Left lung (tissue), 10 donors: Measurements from ENCODE around the gene KCTD17. TPM values are rescaled to one million over a fixed set of nuclear protein-coding genes. Genes with fewer than 3 reads are reported as not detected.

Experiments used
- ATAC-seq: fragments of 200-7000 bp; cut with Tn5 transposase; one replicate; pipeline ENCODE4 v1.9.1; 2020; ENCODE audit warnings: moderate library complexity
- DNase-seq, 4 donors: peaks; one replicate each; pipeline ENCODE4 v3.0.0-alpha.2; 2013 to 2020
- H3K27ac ChIP-seq, 2 donors: fragments of 200-600 bp; sonication (generic) in 1 of 2; one replicate each; pipeline versions ENCODE4 v1.5.0 to v1.8.0; 2020 to 2021
- H3K27me3 ChIP-seq, 2 donors: fragments of 200-600 bp; sonication (generic) in 1 of 2; one replicate each; pipeline versions ENCODE4 v1.5.0 to v1.8.0; 2020 to 2021
- H3K36me3 ChIP-seq, 2 donors: fragments of 200-600 bp; sonication (generic) in 1 of 2; one replicate each; pipeline versions ENCODE4 v1.5.0 to v1.8.0; 2020 to 2021
- H3K4me1 ChIP-seq, 2 donors: fragments of 200-600 bp; one replicate each; pipeline ENCODE4 v1.8.0; 2021
- H3K4me3 ChIP-seq, 2 donors: fragments of 200-600 bp; sonication (generic) in 1 of 2; one replicate each; pipeline versions ENCODE4 v1.5.0 to v1.8.0; 2020 to 2021; ENCODE audit warnings: mild to moderate bottlenecking in 1 of 2
- H3K9me3 ChIP-seq, 2 donors: fragments of 200-600 bp; sonication (generic) in 1 of 2; one replicate each; pipeline versions ENCODE4 v1.5.0 to v1.8.0; 2020 to 2021
- intact Hi-C, 2 donors: fragments of 100-400 bp; cut with DNase I; formaldehyde crosslinking; loops; one replicate each; pipeline versions ENCODE4 v1.11.2 to v1.14.2; 2022
- polyA plus RNA-seq, 6 donors: library from polyadenylated mRNA; unstranded; fragments of 120-200 nt; gene quantifications; one replicate each; pipeline ENCODE4 v1.2.1, GENCODE V29; 2013; ENCODE audit not compliant: insufficient read length in 6 of 6
- total RNA-seq, 2 donors: library from RNA; stranded (reverse); fragmentation: NEBNext Ultra II Directional; extraction: Animal tissue kit (Norgen Biotek cat#: 25700); gene quantifications; one replicate each; pipeline ENCODE4 v1.2.1, GENCODE V29; 2021
- TF ChIP-seq, protein P1 (sequence below), 2 donors: fragments of 200-600 bp; sonication (generic) in 1 of 2; IDR thresholded peaks; one replicate each; pipeline versions ENCODE4 v1.5.0 to v1.8.0; 2021; ENCODE audit warnings: antibody characterized with exemption in 2 of 2
- donor health status: DM: no; HTN: yes; CAD: no.
- donor health status: DM: no; HTN: no; CAD: no.

Gene KCTD17
- total and polyA plus RNA-seq, 8 donors = 20.5 to 34.2 (median 25.6) TPM

DNA sequence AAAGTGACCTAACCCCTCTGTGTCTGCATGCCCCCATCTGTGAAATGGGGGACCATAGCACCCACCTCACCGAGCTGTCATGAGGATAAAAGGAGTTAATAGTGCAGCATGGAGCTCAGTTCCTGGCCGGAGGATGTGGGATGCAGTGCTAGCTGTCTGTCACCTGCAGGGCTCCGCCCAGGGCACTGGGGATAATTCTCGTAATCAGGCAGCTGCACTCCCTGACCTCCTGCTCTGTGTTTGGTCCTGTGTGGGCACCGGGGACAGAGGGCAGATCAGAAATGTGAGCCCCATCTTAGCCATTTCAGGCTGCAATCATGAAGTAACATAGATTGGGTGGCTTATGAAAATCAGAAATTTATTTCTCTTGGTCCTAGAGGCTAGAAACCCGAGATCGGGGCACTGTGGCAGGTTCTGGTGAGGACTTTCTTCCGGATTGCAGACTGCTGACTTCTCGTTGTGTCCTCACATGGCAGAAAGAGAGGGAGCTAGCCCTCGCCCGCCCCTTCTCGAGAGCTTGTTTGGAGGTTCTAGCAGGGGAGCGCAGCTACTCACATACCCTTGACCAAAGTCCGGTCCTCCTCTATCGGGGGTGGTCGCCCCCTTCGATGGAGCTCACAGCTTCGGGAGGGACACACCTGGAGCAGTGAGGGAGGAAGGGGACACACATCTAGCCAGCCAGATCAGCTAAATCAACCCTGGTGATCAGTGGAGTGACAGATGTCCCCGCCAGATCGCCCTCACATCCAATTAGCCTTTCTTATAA, 3.2 kb downstream of the KCTD17 start:
- DNase-seq (no peak), ATAC-seq (no peak)
- Histone ChIP-seq H3K4me1 (peaks cover 7 to 25% of the 10 kb centered on the region in 2 donors), H3K27ac (no peak overlapping the region), H3K36me3 (peaks cover 0 to 35% of the 10 kb centered on the region in 2 donors), H3K9me3 (no peaks in the 10 kb centered on the region), H3K27me3 (peaks cover 0 to 16% of the 10 kb centered on the region in 2 donors), H3K4me3 (no peak overlapping the region)
- TF ChIP-seq, protein P1, sequence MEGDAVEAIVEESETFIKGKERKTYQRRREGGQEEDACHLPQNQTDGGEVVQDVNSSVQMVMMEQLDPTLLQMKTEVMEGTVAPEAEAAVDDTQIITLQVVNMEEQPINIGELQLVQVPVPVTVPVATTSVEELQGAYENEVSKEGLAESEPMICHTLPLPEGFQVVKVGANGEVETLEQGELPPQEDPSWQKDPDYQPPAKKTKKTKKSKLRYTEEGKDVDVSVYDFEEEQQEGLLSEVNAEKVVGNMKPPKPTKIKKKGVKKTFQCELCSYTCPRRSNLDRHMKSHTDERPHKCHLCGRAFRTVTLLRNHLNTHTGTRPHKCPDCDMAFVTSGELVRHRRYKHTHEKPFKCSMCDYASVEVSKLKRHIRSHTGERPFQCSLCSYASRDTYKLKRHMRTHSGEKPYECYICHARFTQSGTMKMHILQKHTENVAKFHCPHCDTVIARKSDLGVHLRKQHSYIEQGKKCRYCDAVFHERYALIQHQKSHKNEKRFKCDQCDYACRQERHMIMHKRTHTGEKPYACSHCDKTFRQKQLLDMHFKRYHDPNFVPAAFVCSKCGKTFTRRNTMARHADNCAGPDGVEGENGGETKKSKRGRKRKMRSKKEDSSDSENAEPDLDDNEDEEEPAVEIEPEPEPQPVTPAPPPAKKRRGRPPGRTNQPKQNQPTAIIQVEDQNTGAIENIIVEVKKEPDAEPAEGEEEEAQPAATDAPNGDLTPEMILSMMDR (IDR thresholded peaks at IDR 0.05) = no peak
- intact Hi-C loops = no loop called here

DNA sequence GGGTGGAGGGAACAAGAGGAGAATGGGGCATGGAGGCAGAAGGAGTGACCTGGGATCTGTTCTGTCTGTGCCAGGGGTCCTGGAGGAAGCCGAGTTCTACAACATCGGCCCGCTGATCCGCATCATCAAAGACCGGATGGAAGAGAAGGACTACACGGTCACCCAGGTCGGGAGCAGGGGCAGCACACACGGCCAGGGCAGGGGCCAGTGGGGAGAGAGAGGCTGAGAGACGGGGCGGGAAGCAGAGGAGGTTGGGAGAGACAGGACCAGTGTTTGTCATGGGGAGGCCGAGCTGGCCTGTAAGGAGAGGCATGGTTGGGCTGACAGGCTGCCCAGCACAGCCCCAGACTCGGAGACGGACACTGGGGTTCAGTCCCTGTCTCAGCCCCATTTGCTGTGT, 4.7 kb downstream of the KCTD17 start:
- no peak overlapping the region for H3K4me3 ChIP-seq
- H3K27ac ChIP-seq = no peak overlapping the region
- H3K36me3 ChIP-seq = peaks cover 0 to 50% of the 10 kb centered on the region in 2 donors
- H3K27me3 ChIP-seq = peaks cover 0 to 15% of the 10 kb centered on the region in 2 donors
- H3K4me1 ChIP-seq = peaks cover 7 to 20% of the 10 kb centered on the region in 2 donors
- intact Hi-C loops = no loop called here
- no peaks in the 10 kb centered on the region for H3K9me3 ChIP-seq
- TF ChIP-seq, protein P1 (IDR thresholded peaks at IDR 0.05) = no peak
- DNase-seq (no peak), ATAC-seq (no peak)

DNA sequence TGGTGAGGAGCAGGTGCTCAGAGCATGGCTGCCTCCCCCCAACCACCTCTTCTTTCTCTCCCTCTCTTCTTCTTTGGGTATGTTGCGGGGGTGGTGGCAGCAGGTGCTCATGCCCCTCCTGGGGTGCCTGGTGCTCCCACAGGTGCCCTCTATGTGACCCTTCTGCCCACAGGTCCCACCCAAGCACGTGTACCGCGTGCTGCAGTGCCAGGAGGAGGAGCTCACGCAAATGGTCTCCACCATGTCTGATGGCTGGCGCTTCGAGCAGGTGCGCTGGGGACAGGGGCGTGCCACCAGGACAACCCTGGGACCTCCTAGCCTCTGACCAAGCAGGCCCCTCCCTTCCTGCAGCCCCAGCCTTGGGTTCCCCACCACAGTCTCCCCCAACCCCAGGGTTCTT, 5.7 kb downstream of the KCTD17 start:
- Histone ChIP-seq H3K27me3 (peaks cover 0 to 5% of the 10 kb centered on the region in 2 donors), H3K4me1 (peaks cover 4 to 10% of the 10 kb centered on the region in 2 donors), H3K4me3 (no peak overlapping the region), H3K27ac (no peak overlapping the region), H3K9me3 (no peaks in the 10 kb centered on the region), H3K36me3 (peaks cover 0 to 58% of the 10 kb centered on the region in 2 donors)
- TF ChIP-seq, protein P1 (IDR thresholded peaks at IDR 0.05) = no peak
- ATAC-seq (no peak), DNase-seq (no peak)
- intact Hi-C loops = no loop called here

DNA sequence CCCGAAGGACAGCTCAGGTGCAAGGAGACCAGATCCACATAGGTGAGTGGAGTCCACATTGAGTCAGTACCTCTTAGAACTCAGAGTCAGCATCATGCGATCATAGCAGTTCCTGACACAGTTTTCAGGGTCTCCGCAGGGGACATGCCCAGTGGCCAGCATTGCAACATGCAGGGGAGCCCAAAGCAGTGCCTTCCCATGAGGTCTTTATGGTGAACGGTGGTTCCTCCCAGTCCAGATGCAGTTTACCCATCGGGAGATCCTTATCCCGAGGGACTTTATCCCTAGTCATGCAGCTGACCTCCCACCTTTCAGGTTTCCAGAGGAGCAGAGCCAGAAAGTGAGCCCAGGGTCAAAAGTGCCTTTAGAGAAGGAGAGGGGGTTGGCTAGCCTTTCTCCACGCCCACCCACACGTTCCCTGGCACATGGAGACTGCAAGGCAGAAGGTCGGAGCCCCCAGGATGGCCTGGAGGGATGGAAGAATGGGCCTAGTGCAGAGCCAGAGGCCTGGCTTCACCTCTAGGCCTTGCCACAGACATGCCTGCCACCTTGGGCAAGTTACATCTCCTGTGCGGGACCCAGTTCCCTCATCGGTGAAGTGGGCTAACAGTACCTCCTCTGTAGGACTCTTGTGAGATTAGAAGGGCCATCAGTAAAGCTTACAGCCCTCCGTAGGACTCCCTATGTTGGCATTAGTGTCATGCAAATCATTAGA, 6.4 kb downstream of the KCTD17 start:
- H3K27ac ChIP-seq = no peak overlapping the region
- TF ChIP-seq, protein P1 (IDR thresholded peaks at IDR 0.05) = no peak
- intact Hi-C loops = no loop called here
- no peak for DNase-seq
- H3K4me3 ChIP-seq = no peak overlapping the region
- peaks cover 0 to 58% of the 10 kb centered on the region in 2 donors for H3K36me3 ChIP-seq
- H3K27me3 ChIP-seq = no peaks in the 10 kb centered on the region
- no peaks in the 10 kb centered on the region for H3K9me3 ChIP-seq
- ATAC-seq = no peak
- peaks cover 0 to 3% of the 10 kb centered on the region in 2 donors for H3K4me1 ChIP-seq
